ENCODE measurements around the gene NELL2. TPM values are rescaled to one million over a fixed set of nuclear protein-coding genes. Genes with fewer than 3 reads are reported as not detected.

The NELL2 gene
- polyA plus RNA-seq, 3 donors = 0.09 to 0.98 (median 0.39) TPM

GRCh38 chr12:44521702-44522101 lies 354.4 kb downstream of the NELL2 start:
- Mint-ChIP-seq H3K4me1 (no peaks in the 10 kb centered on the region), H3K36me3 (no peaks in the 10 kb centered on the region), H3K4me3 (no peak overlapping the region), H3K27ac (no peak overlapping the region), H3K27me3 (ENCODE audit: low read depth in 3 of 3) (peaks cover 0 to 3% (median 0%) of the 10 kb centered on the region in 3 donors), H3K9me3 (peaks cover 0 to 5% (median 3%) of the 10 kb centered on the region in 7 donors)
- no peak overlapping the region for H3K4me2 ChIP-seq (replicated peaks; ENCODE audit: extremely low read depth, low read length, poor library complexity, severe bottlenecking)
- no peaks in the 10 kb centered on the region for H3K9me3 ChIP-seq (replicated peaks in 1 of 2; ENCODE audit: control insufficient read depth in 1 of 2, insufficient read depth in 1 of 2, low read length in 2 of 2)
- no peak overlapping the region for H2AFZ ChIP-seq (ENCODE audit: insufficient read depth, low read depth, low read length, poor library complexity, severe bottlenecking)
- DNase-seq = no peak
- no peak overlapping the region for H3K9ac ChIP-seq (ENCODE audit: insufficient read depth, low read length, poor library complexity, severe bottlenecking)
- H3K79me2 ChIP-seq (ENCODE audit: insufficient read depth, low read length) = no peaks in the 10 kb centered on the region
- H3K27ac ChIP-seq (ENCODE audit: low read depth in 1 of 2, low read length in 2 of 2) = no peak overlapping the region
- 100% methylated on average over 1 of the region's 3 CpGs for WGBS (ENCODE audit: insufficient coverage)
- no peak overlapping the region for H3K4me3 ChIP-seq (replicated peaks in 1 of 3; ENCODE audit: low read depth in 2 of 3, low read length in 3 of 3)
- no peaks in the 10 kb centered on the region for H3K36me3 ChIP-seq (replicated peaks in 1 of 2; ENCODE audit: control insufficient read depth in 1 of 2, insufficient read depth in 2 of 2, low read length in 2 of 2)
- no peaks in the 10 kb centered on the region for H4K20me1 ChIP-seq (ENCODE audit: insufficient read depth, low read length)
- intact Hi-C loops (cut with micrococcal nuclease) = no loop called here
- H3K27me3 ChIP-seq (ENCODE audit: control insufficient read depth in 2 of 2, insufficient read depth in 2 of 2, low read length in 2 of 2) = no peaks in the 10 kb centered on the region
- no peaks in the 10 kb centered on the region for H3K4me1 ChIP-seq (ENCODE audit: control insufficient read depth in 1 of 2, insufficient read depth in 2 of 2, low read length in 2 of 2)
- TF ChIP-seq CTCF (IDR thresholded peaks at IDR 0.05) = no peak

GRCh38 chr12:44519931-44520330 lies 356.2 kb downstream of the NELL2 start:
- no peaks in the 10 kb centered on the region for H3K4me1 ChIP-seq (ENCODE audit: control insufficient read depth in 1 of 2, insufficient read depth in 2 of 2, low read length in 2 of 2)
- Mint-ChIP-seq H3K36me3 (no peaks in the 10 kb centered on the region), H3K4me3 (no peak overlapping the region), H3K9me3 (peaks cover 0 to 5% (median 2%) of the 10 kb centered on the region in 7 donors), H3K27ac (no peak overlapping the region), H3K27me3 (ENCODE audit: low read depth in 3 of 3) (peaks cover 0 to 3% (median 0%) of the 10 kb centered on the region in 3 donors), H3K4me1 (no peaks in the 10 kb centered on the region)
- no peak for TF ChIP-seq CTCF (IDR thresholded peaks at IDR 0.05)
- no peak overlapping the region for H3K9ac ChIP-seq (ENCODE audit: insufficient read depth, low read length, poor library complexity, severe bottlenecking)
- no peaks in the 10 kb centered on the region for H4K20me1 ChIP-seq (ENCODE audit: insufficient read depth, low read length)
- H3K36me3 ChIP-seq (replicated peaks in 1 of 2; ENCODE audit: control insufficient read depth in 1 of 2, insufficient read depth in 2 of 2, low read length in 2 of 2) = no peaks in the 10 kb centered on the region
- H3K27ac ChIP-seq (ENCODE audit: low read depth in 1 of 2, low read length in 2 of 2) = no peak overlapping the region
- no peaks in the 10 kb centered on the region for H3K27me3 ChIP-seq (ENCODE audit: control insufficient read depth in 2 of 2, insufficient read depth in 2 of 2, low read length in 2 of 2)
- H3K9me3 ChIP-seq (replicated peaks in 1 of 2; ENCODE audit: control insufficient read depth in 1 of 2, insufficient read depth in 1 of 2, low read length in 2 of 2) = no peaks in the 10 kb centered on the region
- 90% methylated on average over 6 of the region's 6 CpGs for WGBS (ENCODE audit: insufficient coverage)
- no peak for DNase-seq
- H3K79me2 ChIP-seq (ENCODE audit: insufficient read depth, low read length) = no peaks in the 10 kb centered on the region
- no peak overlapping the region for H2AFZ ChIP-seq (ENCODE audit: insufficient read depth, low read depth, low read length, poor library complexity, severe bottlenecking)
- intact Hi-C loops (cut with micrococcal nuclease) = no loop called here
- no peak overlapping the region for H3K4me3 ChIP-seq (replicated peaks in 1 of 3; ENCODE audit: low read depth in 2 of 3, low read length in 3 of 3)
- H3K4me2 ChIP-seq (replicated peaks; ENCODE audit: extremely low read depth, low read length, poor library complexity, severe bottlenecking) = no peak overlapping the region

Data from CD14-positive monocyte (primary cell).